Tibial nerve (tissue), 4 donors: Measurements from ENCODE around the gene EPN1. TPM values are rescaled to one million over a fixed set of nuclear protein-coding genes. Genes with fewer than 3 reads are reported as not detected.
"Not testable (repeated sequence)": the region's sequence is repeated elsewhere in the genome, so short reads cannot be mapped to it uniquely, and the experiment has no call there.

ENCODE experiments used
- DNase-seq, 2 donors: peaks; one replicate each; pipeline ENCODE4 v3.0.0-alpha.2; 2019; ENCODE audit warnings: low spot score in 2 of 2
- H3K27ac ChIP-seq, 4 donors: fragments of 200-600 bp; sonication (generic) in 3 of 4; one replicate each; pipeline ENCODE4 v1.5.1; 2017 to 2019; ENCODE audit warnings: mild to moderate bottlenecking in 1 of 4
- H3K27me3 ChIP-seq, 2 donors: fragments of 200-600 bp; sonication (generic) in 1 of 2; one replicate each; pipeline versions ENCODE4 v1.5.1 to v1.6.0; 2017 to 2019
- H3K36me3 ChIP-seq, 3 donors: fragments of 200-600 bp; sonication (generic); one replicate each; pipeline ENCODE4 v1.5.1; 2018 to 2019
- H3K4me1 ChIP-seq, 4 donors: fragments of 200-600 bp; sonication (generic) in 3 of 4; one replicate each; pipeline ENCODE4 v1.5.1; 2017 to 2019
- H3K4me3 ChIP-seq, 4 donors: fragments of 200-600 bp; sonication (generic) in 3 of 4; one replicate each; pipeline ENCODE4 v1.5.1; 2017 to 2019; ENCODE audit warnings: mild to moderate bottlenecking in 1 of 4, moderate library complexity in 1 of 4
- H3K9me3 ChIP-seq, 4 donors: fragments of 200-600 bp; sonication (generic) in 3 of 4; one replicate each; pipeline ENCODE4 v1.5.1; 2017 to 2019
- CTCF ChIP-seq, 5 experiments: fragments of 200-600 bp in 3 of 5; fragments of 450-650 bp in 2 of 5; sonication (generic) in 3 of 5; IDR thresholded peaks; one replicate each; pipeline ENCODE4 v1.5.1; 2016 to 2019; ENCODE audit warnings: antibody characterized with exemption in 5 of 5, mild to moderate bottlenecking in 3 of 5, moderate library complexity in 2 of 5
- EP300 ChIP-seq, 2 donors: sonication (generic); formaldehyde crosslinking; IDR thresholded peaks; one replicate each; pipeline ENCODE4 v1.6.1; 2017; ENCODE audit warnings: antibody characterized with exemption in 2 of 2, mild to moderate bottlenecking in 1 of 2
- POLR2A ChIP-seq, 2 donors: fragments of 450-650 bp; IDR thresholded peaks; one replicate each; pipeline ENCODE4 v1.6.1; 2017; ENCODE audit warnings: antibody characterized with exemption in 2 of 2, mild to moderate bottlenecking in 2 of 2, moderate library complexity in 2 of 2
- WGBS, 2 donors: methylation state at CpG; one replicate each; pipeline ENCODE4 v1.1.5; 2018; 5-methylcytosine and 5-hydroxymethylcytosine counted together
- total RNA-seq, 4 donors: library from RNA; depleted of rRNA; stranded (reverse); fragments of >200 nt; gene quantifications; one replicate each; pipeline ENCODE4 v1.1.0, GENCODE V29; 2016

The EPN1 gene
- total RNA-seq, 4 donors from 2014 or later = 92.0 to 164 (median 118) TPM

- H3K36me3 ChIP-seq = peaks cover 0 to 38% (median 0%) of the 10 kb centered on the region in 3 donors
- peaks cover 0 to 17% (median 0%) of the 10 kb centered on the region in 4 donors for H3K9me3 ChIP-seq
- H3K27ac ChIP-seq = no peak overlapping the region
- no peaks in the 10 kb centered on the region for H3K27me3 ChIP-seq
- WGBS, 2 donors = 90 to 96% methylated on average over 3 of the region's 3 CpGs
- H3K4me1 ChIP-seq = no peaks in the 10 kb centered on the region
- no peak for TF ChIP-seq CTCF (IDR thresholded peaks at IDR 0.05)
- no peak for DNase-seq
- H3K4me3 ChIP-seq = no peak overlapping the region
These were observed 30.9 kb downstream of the EPN1 start for GRCh38 chr19:55705972-55706371.

- 70 to 84% methylated on average over 18 of the region's 18 CpGs for WGBS, 2 donors
- Histone ChIP-seq H3K4me1 (no peaks in the 10 kb centered on the region), H3K36me3 (no peaks in the 10 kb centered on the region), H3K4me3 (no peak overlapping the region), H3K27me3 (peaks cover 0 to 4% of the 10 kb centered on the region in 2 donors), H3K9me3 (no peaks in the 10 kb centered on the region), H3K27ac (no peak overlapping the region)
- TF ChIP-seq EP300 (IDR thresholded peaks at IDR 0.05) (no peak), POLR2A (IDR thresholded peaks at IDR 0.05) (no peak), CTCF (IDR thresholded peaks at IDR 0.05) (no peak)
- DNase-seq = no peak
These were observed 36.7 kb downstream of the EPN1 start for GRCh38 chr19:55711719-55712118.

DNA sequence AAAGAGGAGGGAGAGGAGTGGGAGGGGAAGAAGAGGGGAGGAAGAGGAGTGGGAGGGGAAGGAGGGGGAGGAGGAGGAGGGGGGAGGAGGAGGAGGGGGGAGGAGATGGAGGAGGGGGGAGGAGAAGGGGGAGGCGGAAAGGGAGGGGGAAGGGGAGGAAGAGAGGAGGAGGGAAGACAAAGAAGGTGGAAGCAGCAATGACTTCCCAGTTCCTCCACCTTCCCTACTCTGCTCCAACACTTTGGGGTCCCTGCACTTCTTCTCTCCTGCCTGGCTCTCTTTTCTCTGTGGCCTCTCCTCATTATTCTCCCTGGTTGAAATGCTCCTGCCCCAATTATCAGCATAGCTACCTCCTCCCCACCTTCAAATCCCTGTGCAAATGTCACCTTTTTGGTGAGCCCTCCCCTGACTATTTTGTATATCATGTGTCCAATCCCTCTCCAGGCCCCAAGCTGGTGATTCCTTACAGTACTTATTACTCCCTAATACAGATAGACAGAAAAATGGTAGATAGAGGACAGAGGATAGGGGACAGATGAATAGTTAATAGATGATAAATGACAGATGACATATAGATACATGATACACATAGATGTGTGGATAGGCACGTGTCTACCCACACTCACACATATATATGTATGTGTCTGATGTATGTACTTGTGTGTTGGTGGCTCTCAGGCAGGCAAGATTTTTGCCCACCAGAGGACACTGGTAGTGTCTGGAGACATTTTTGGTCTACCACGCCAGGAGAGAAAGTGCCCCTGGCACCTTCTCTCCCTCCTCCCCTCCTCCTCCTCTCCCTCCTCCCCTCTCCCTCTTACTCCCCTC is 38.0 kb downstream of the EPN1 start:
- Histone ChIP-seq H3K4me1 (no peaks in the 10 kb centered on the region), H3K27me3 (peaks cover 0 to 4% of the 10 kb centered on the region in 2 donors), H3K27ac (no peak overlapping the region), H3K4me3 (no peak overlapping the region), H3K36me3 (no peaks in the 10 kb centered on the region), H3K9me3 (no peaks in the 10 kb centered on the region)
- 87 to 90% methylated on average over 2 of the region's 3 CpGs for WGBS, 2 donors
- DNase-seq = no peak
- no peak for TF ChIP-seq POLR2A (IDR thresholded peaks at IDR 0.05)
- TF ChIP-seq EP300 (IDR thresholded peaks at IDR 0.05) = no peak
- no peak for TF ChIP-seq CTCF (IDR thresholded peaks at IDR 0.05)

- WGBS, 2 donors = 89 to 90% methylated on average over 15 of the region's 15 CpGs
- no peak for TF ChIP-seq POLR2A (IDR thresholded peaks at IDR 0.05)
- TF ChIP-seq CTCF (IDR thresholded peaks at IDR 0.05) = no peak
- TF ChIP-seq EP300 (IDR thresholded peaks at IDR 0.05) = no peak
- Histone ChIP-seq H3K4me3 (no peak overlapping the region), H3K9me3 (peaks cover 0 to 23% (median 0%) of the 10 kb centered on the region in 4 donors), H3K4me1 (no peaks in the 10 kb centered on the region), H3K27me3 (peaks cover 0 to 4% of the 10 kb centered on the region in 2 donors), H3K36me3 (no peaks in the 10 kb centered on the region), H3K27ac (no peak overlapping the region)
- DNase-seq = no peak
These were observed 41.5 kb downstream of the EPN1 start for GRCh38 chr19:55716531-55716930.

GRCh38 chr19:55717251-55717650 is 42.2 kb downstream of the EPN1 start:
- Histone ChIP-seq H3K4me1 (no peaks in the 10 kb centered on the region), H3K27ac (no peak overlapping the region), H3K9me3 (peaks cover 0 to 29% (median 0%) of the 10 kb centered on the region in 4 donors), H3K36me3 (no peaks in the 10 kb centered on the region), H3K4me3 (no peak overlapping the region), H3K27me3 (peaks cover 0 to 4% of the 10 kb centered on the region in 2 donors)
- no peak for DNase-seq
- TF ChIP-seq CTCF (IDR thresholded peaks at IDR 0.05) = no peak
- TF ChIP-seq EP300 (IDR thresholded peaks at IDR 0.05) = no peak
- no peak for TF ChIP-seq POLR2A (IDR thresholded peaks at IDR 0.05)
- WGBS, 2 donors = 72 to 83% methylated on average over 11 of the region's 11 CpGs

DNA sequence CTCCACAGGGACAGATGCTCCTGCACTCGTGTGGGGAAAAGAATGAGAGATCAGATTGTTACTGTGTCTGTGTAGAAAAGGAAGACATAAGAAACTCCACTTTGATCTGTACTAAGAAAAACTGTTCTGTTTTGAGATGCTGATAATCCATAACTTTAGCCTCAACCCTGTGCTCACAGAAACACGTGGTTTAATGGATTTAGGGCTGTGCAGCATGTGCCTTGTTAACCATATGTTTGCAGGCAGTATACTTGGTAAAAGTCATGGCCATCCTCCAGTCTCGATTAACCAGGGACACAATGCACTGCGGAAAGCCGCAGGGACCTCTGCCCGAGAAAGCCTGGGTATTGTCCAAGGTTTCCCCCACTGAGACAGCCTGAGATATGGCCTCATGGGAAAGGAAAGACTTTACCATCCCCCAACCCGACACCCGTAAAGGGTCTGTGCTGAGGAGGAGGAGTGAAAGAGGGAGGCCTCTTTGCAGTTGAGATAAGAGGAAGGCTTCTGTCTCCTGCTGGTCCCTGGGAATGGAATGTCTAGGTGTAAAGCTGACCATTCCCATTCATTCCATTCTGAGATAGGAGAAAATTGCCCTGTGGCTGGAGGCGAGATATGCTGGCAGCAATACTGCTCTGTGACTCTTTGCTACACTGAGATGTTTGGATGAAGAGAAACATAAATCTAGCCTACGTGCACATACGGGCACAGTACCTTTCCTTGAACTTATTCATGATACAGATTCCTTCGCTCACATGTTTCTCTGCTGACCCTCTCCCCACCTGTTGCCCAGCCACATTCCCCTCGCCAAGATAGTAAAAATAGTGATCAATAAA is 43.1 kb downstream of the EPN1 start:
- WGBS, 2 donors = 36 to 56% methylated on average over 13 of the region's 13 CpGs
- H3K27me3 ChIP-seq = not testable (repeated sequence)

More for the DNA sequence above, 43.1 kb downstream of the EPN1 start:
- H3K36me3 ChIP-seq, DNase-seq, H3K4me3 ChIP-seq, H3K4me1 ChIP-seq, H3K27ac ChIP-seq: not testable (repeated sequence)
- peaks cover 0 to 33% (median 0%) of the 10 kb centered on the region in 4 donors for H3K9me3 ChIP-seq
